GM19099 (cell line): ENCODE results near the gene SYCP2.
A peak's percentile ranks its signal among the peaks of the same experiment; 100 is the strongest.

Experiments used
- POLR2A ChIP-seq: IDR thresholded peaks from 3 replicates; pipeline ENCODE4 v1.6.1; 2011; ENCODE audit warnings: low read depth; ENCODE audit not compliant: insufficient read length; ENCODE audit errors: extremely low read depth

The SYCP2 gene

DNA sequence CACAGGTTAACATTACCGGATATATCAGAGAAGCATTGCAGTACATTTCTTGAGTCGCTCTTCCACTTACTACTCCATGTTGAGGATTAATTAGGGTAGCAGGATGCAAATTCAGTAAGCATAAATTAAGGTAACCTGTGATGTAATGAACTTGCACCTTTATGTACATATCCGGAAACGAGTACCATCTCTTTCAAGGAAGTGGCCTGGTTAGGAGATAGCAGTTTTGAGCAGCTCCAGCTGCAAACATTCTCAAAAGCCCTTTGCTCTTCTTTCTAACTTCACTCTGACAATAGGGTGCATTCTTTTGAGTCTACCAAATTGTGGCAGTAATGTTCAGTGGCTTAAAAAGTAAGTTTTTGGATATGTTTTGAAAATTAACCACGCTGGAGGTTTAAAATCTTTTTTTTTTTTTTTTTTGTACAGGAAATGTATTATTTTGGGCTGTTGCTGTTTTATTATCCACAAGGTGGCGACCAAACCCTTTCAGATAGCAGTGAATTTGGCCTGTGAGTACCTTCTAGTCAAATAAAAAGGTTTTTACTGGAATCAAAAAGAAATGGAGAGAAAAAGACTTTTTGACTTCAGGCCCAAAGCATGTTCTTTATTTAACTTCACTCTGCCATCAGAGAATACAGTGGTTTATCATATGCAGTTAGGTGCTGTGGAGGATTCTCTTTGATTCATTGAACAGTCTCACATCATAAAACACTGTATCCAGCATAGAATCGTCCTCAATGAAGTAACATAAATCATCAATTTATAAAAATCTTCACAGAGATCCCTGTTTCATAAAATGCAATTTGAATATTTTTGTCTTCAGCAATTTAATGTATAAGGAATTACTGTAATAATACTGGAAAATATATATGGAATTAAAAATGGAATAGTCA, 15.6 kb upstream of the SYCP2 start:
- TF ChIP-seq POLR2A, result no peak

DNA sequence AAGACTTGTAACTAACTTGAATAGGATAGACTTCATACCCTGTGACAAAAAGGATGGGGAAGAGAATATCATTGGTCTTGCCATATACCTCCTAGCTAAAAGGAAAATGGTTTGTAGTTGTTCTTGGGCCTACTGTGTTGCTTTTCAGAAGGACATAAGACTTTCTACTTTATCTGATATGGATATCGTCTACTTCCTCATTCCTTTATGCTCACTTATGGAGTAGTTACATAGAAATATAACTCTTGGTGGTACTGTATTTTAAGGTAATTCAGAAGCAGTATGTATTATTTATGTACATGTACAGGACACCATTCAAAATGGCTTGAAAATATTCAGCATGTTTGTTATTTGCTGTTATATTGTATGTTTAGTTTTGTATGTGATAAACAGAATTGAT, 14.8 kb upstream of the SYCP2 start:
- no peak for TF ChIP-seq POLR2A

DNA sequence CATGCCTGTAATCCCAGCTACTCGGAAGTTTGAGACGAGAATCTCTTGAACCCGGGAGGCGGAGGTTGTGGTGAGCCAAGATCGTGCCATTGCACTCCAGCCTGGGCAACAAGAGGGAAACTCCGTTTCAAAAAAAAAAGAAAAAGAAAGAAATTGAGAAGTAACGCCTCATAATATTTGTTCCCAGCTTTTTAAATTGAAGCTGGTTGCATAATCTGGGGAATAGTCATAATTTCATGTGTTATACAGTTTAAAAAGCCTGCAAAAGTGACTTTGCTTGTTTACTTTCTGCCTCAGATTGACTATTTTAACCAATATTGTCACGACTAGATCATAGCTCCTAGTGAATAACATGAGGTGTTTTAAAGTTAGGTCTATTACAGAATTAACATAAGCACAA, 13.9 kb upstream of the SYCP2 start:
- TF ChIP-seq POLR2A, result no peak

DNA sequence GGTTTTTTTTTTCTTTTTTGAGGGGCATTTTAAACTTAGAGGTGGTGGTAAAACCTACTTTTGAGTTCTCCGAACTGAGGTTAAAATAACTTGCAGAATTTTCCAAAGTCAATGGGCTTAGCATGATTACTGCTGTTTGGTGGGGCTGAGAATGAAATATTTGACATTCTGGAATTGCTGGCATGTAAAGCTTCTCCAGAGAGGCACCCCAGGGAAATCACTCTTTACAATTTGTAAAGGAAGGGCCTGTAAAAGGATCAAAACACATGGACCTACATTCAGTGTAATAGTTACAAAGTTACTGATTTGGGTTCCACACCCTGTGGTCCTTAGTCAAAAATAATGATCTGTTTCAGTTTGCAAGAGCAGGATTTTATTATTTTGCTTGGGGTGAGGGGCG, 12.3 kb upstream of the SYCP2 start:
- TF ChIP-seq POLR2A, result no peak

DNA sequence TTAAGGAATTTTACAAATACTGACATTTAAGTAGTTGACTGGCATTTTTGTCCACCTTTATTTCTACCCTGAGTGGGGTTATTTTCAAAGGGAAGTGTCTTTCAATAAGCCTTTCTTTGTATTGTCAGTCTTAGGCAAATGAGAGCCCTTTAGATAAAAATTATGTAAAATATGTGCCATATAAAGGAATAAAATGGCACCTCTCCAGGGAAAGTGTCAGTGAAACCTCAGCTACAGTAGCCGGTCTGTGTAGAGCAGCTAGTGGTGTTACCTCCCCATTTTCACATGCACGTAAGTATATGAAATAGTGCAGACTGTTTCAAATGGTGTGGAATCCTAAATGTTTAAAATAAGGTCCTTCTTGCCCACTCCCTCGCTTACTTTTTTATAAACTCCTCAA, 11.7 kb upstream of the SYCP2 start:
- TF ChIP-seq POLR2A, result no peak

GRCh38 chr20:59944726-59945125, 11.3 kb upstream of the SYCP2 start:
- no peak for TF ChIP-seq POLR2A

DNA sequence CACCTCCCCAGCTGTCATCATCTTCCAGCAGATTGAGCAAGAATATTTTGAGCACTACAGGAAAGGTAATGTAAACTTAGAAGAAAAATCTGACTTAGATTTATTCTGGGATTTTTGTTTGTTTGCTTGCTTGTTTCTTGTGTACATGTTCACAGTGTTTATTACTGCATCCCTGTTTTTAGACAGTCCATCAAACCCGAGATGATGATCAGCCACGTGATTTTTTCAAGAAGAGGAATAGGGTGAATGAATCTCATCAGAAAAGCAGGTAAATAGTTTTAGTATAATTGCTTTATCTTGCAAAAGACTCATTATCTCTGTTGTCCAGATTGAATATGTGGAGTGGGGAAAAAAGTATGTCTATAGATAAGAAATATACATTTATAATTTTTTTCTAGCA, 8.8 kb upstream of the SYCP2 start:
- TF ChIP-seq POLR2A, result no peak

DNA sequence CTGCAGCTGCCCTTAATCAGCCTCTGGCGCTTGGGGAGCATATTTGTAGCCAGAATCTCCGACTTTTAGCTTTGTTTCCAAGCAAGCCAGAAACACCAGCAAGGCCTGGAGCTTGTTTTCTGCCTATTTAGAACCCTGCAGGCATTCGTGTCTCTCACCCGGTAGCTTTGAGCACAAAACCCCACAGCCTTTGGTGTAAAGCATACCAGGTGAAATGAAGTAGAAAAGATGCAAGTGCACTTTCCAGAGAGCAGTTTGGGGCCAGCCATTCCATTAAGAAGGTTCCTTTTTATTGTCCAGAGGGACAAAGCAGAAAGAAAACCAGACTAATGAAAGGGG, 7.5 kb upstream of the SYCP2 start:
- TF ChIP-seq POLR2A, result no peak

GRCh38 chr20:59940129-59940955, 6.9 kb upstream of the SYCP2 start, which contains the start of the genes FAM217B and PPP1R3D:
FAM217B (plus strand) TSS chr20:59940389; CDS start chr20:59943944, 3,555 bp downstream.
PPP1R3D (minus strand) TSS chr20:59940305; CDS start chr20:59939931, 374 bp downstream.
- peak; percentile 85 for TF ChIP-seq POLR2A

DNA sequence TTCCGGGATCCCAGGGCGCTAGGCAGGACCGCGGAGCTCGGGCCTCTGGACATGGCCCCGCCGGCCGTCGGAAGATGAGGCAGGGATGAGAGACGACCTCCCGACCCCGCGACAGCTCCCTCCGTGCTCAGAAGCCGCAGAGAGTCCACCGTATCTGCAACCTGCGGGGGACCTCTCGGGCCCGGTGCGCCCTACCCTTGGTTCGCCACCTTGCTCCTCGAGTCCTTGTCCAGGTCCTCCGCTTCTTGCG, 6.4 kb upstream of the SYCP2 start:
- no peak for TF ChIP-seq POLR2A

- no peak for TF ChIP-seq POLR2A
Measured at GRCh38 chr20:59939052-59939878, 5.8 kb upstream of the SYCP2 start.

GRCh38 chr20:59938696-59939051, 5.2 kb upstream of the SYCP2 start:
- no peak for TF ChIP-seq POLR2A

GRCh38 chr20:59938221-59938620, 4.8 kb upstream of the SYCP2 start:
- no peak for TF ChIP-seq POLR2A

- no peak for TF ChIP-seq POLR2A
Measured at GRCh38 chr20:59937150-59937549, 3.7 kb upstream of the SYCP2 start.

- no peak for TF ChIP-seq POLR2A
Measured at GRCh38 chr20:59936409-59936808, 3.0 kb upstream of the SYCP2 start.
